ENCODE results near the gene VWDE. TPM values are rescaled to one million over a fixed set of nuclear protein-coding genes. Genes with fewer than 3 reads are reported as not detected.
A peak's percentile ranks its signal among the peaks of the same experiment; 100 is the strongest.
"Not testable (repeated sequence)": the region's sequence is repeated elsewhere in the genome, so short reads cannot be mapped to it uniquely, and the experiment has no call there.

VWDE gene
- 1 to 10 TPM; 3.8 to 5.5 (median 4.4) TPM for polyA plus RNA-seq (ENCODE audit: insufficient read length in 4 of 4)

- peak in 3 of 4 donors; percentile 18 to 45 (median 39) for DNase-seq (ENCODE audit: low read depth in 4 of 4, low spot score in 3 of 4)
These were observed at the start of gene VWDE for GRCh38 chr7:12403287-12404181. Gene VWDE, minus strand, starts transcription at chr7:12403865. Its CDS starts 149 bp downstream, at chr7:12403716.

- DNase-seq (ENCODE audit: low read depth in 4 of 4, low spot score in 3 of 4), result not testable (repeated sequence)
These were observed 49.5 kb upstream of the VWDE start for GRCh38 chr7:12453136-12453535.

GRCh38 chr7:12450615-12451014 is 47.0 kb upstream of the VWDE start:
- DNase-seq (ENCODE audit: low read depth in 4 of 4, low spot score in 3 of 4), result no peak

GRCh38 chr7:12444785-12445184 is 41.1 kb upstream of the VWDE start:
- no peak for DNase-seq (ENCODE audit: low read depth in 4 of 4, low spot score in 3 of 4)

- no peak for DNase-seq (ENCODE audit: low read depth in 4 of 4, low spot score in 3 of 4)
These were observed 36.6 kb upstream of the VWDE start for GRCh38 chr7:12440229-12440628.

GRCh38 chr7:12436896-12437535 is 33.4 kb upstream of the VWDE start:
- DNase-seq (ENCODE audit: low read depth in 4 of 4, low spot score in 3 of 4), result no peak

- DNase-seq (ENCODE audit: low read depth in 4 of 4, low spot score in 3 of 4), result no peak
These were observed 32.5 kb upstream of the VWDE start for GRCh38 chr7:12436126-12436525.

- DNase-seq (ENCODE audit: low read depth in 4 of 4, low spot score in 3 of 4), result no peak
These were observed 30.5 kb upstream of the VWDE start for GRCh38 chr7:12434012-12434642.

GRCh38 chr7:12431886-12432556 is 28.4 kb upstream of the VWDE start:
- DNase-seq (ENCODE audit: low read depth in 4 of 4, low spot score in 3 of 4), result no peak

GRCh38 chr7:12425311-12425710 is 21.6 kb upstream of the VWDE start:
- no peak for DNase-seq (ENCODE audit: low read depth in 4 of 4, low spot score in 3 of 4)

- no peak for DNase-seq (ENCODE audit: low read depth in 4 of 4, low spot score in 3 of 4)
These were observed 20.5 kb upstream of the VWDE start for GRCh38 chr7:12423997-12424745.

- no peak for DNase-seq (ENCODE audit: low read depth in 4 of 4, low spot score in 3 of 4)
These were observed 19.8 kb upstream of the VWDE start for GRCh38 chr7:12423355-12423996.

GRCh38 chr7:12422554-12423320 is 19.1 kb upstream of the VWDE start:
- DNase-seq (ENCODE audit: low read depth in 4 of 4, low spot score in 3 of 4), result no peak

GRCh38 chr7:12418452-12418851 is 14.8 kb upstream of the VWDE start:
- DNase-seq (ENCODE audit: low read depth in 4 of 4, low spot score in 3 of 4), result no peak

GRCh38 chr7:12415072-12415471 is 11.4 kb upstream of the VWDE start:
- no peak for DNase-seq (ENCODE audit: low read depth in 4 of 4, low spot score in 3 of 4)

- DNase-seq (ENCODE audit: low read depth in 4 of 4, low spot score in 3 of 4), result no peak
These were observed 8.7 kb upstream of the VWDE start for GRCh38 chr7:12412407-12412806.

GRCh38 chr7:12410523-12410922 is 6.9 kb upstream of the VWDE start:
- DNase-seq (ENCODE audit: low read depth in 4 of 4, low spot score in 3 of 4), result no peak

- DNase-seq (ENCODE audit: low read depth in 4 of 4, low spot score in 3 of 4), result no peak
These were observed 5.5 kb upstream of the VWDE start for GRCh38 chr7:12409097-12409711.
